Testis (tissue), 2 donors: Measurements from ENCODE around the gene PRR7.

Source experiments
- POLR2A ChIP-seq: fragments of 450-650 bp; IDR thresholded peaks from one replicate; pipeline ENCODE4 v1.6.1; 2017; ENCODE audit warnings: antibody characterized with exemption, mild to moderate bottlenecking, moderate library complexity
- TF ChIP-seq, protein P1 (sequence below), 3 experiments: fragments of 450-650 bp in 2 of 3; fragments of 200-600 bp in 1 of 3; sonication (generic) in 1 of 3; IDR thresholded peaks; one replicate each; pipeline ENCODE4 v1.5.1; 2016 to 2019; ENCODE audit warnings: antibody characterized with exemption in 3 of 3, mild to moderate bottlenecking in 2 of 3, moderate library complexity in 1 of 3

DNA sequence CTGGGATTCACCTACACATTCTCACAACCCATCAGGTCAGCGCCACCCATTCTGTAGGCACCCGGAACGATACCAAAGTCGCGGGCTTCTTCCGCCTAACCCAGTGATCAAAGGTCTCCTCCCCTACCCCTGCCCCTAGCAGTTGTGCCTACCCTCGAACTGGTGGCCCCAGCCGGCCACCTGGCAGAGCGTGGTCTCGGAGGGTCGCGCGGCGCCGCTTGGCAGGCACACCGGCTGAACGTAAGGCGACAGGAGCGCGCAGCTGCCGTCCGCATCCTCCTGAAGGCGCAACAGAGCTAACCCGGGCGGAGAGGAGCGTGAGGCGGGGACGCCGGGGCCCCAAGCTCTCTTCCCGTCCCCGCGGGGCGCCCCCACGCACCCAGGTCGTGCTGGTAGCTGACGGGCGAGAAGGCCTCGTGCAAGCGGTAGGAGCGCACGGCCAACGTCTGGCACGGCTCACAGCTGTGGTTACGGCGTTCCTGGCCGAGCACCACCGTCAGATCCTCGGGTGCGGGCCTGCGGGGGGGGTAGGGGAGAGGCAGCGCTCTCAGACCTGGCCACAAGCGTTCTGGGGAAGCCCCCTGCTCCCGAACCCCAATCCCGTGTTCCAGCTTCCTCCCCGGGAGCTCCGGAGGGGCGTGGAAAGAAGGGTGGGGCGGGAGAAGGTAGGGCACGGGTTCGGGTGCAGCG lies 43.4 kb upstream of the PRR7 start:
- TF ChIP-seq, protein P1, sequence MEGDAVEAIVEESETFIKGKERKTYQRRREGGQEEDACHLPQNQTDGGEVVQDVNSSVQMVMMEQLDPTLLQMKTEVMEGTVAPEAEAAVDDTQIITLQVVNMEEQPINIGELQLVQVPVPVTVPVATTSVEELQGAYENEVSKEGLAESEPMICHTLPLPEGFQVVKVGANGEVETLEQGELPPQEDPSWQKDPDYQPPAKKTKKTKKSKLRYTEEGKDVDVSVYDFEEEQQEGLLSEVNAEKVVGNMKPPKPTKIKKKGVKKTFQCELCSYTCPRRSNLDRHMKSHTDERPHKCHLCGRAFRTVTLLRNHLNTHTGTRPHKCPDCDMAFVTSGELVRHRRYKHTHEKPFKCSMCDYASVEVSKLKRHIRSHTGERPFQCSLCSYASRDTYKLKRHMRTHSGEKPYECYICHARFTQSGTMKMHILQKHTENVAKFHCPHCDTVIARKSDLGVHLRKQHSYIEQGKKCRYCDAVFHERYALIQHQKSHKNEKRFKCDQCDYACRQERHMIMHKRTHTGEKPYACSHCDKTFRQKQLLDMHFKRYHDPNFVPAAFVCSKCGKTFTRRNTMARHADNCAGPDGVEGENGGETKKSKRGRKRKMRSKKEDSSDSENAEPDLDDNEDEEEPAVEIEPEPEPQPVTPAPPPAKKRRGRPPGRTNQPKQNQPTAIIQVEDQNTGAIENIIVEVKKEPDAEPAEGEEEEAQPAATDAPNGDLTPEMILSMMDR (IDR thresholded peaks at IDR 0.05) = no peak
- no peak for TF ChIP-seq POLR2A
